ENCODE data around the gene MCM3AP. TPM values are rescaled to one million over a fixed set of nuclear protein-coding genes. Genes with fewer than 3 reads are reported as not detected.
"Not testable (repeated sequence)": the region's sequence is repeated elsewhere in the genome, so short reads cannot be mapped to it uniquely, and the experiment has no call there.

Gene MCM3AP
- total and polyA plus RNA-seq, 5 donors, result 26.0 to 62.1 (median 59.5) TPM

- H3K27ac ChIP-seq (ENCODE audit: low read length); H3K4me1 ChIP-seq (ENCODE audit: control insufficient read depth, insufficient read depth, low read length); H3K27me3 ChIP-seq (ENCODE audit: control insufficient read depth, insufficient read depth); intact Hi-C loops (cut with DNase I); H3K4me3 ChIP-seq (ENCODE audit: low read length); ATAC-seq; DNase-seq; H3K9me3 ChIP-seq (ENCODE audit: control insufficient read depth, low read length): not testable (repeated sequence)
- WGBS, result 97% methylated on average over 8 of the region's 8 CpGs
These were observed 24.8 kb upstream of the MCM3AP start for GRCh38 chr21:46310260-46310659.

- Histone ChIP-seq H3K27me3 (ENCODE audit: control insufficient read depth, insufficient read depth) (no peaks in the 10 kb centered on the region), H3K4me1 (ENCODE audit: control insufficient read depth, insufficient read depth, low read length) (no peaks in the 10 kb centered on the region), H3K4me3 (ENCODE audit: low read length) (no peak overlapping the region), H3K9me3 (ENCODE audit: control insufficient read depth, low read length) (no peaks in the 10 kb centered on the region), H3K27ac (ENCODE audit: low read length) (no peak overlapping the region)
- over 99% methylated on average over 2 of the region's 2 CpGs for WGBS
- ATAC-seq (no peak), DNase-seq (no peak)
- intact Hi-C loops (cut with DNase I), result no loop called here
These were observed 23.0 kb upstream of the MCM3AP start for GRCh38 chr21:46308431-46308830.

GRCh38 chr21:46307625-46308024 is 22.2 kb upstream of the MCM3AP start:
- 81% methylated on average over 2 of the region's 2 CpGs for WGBS
- Histone ChIP-seq H3K27ac (ENCODE audit: low read length) (no peak overlapping the region), H3K9me3 (ENCODE audit: control insufficient read depth, low read length) (no peaks in the 10 kb centered on the region), H3K27me3 (ENCODE audit: control insufficient read depth, insufficient read depth) (no peaks in the 10 kb centered on the region), H3K4me1 (ENCODE audit: control insufficient read depth, insufficient read depth, low read length) (no peaks in the 10 kb centered on the region), H3K4me3 (ENCODE audit: low read length) (no peak overlapping the region)
- DNase-seq (no peak), ATAC-seq (no peak)
- intact Hi-C loops (cut with DNase I), result no loop called here

GRCh38 chr21:46304955-46305354 is 19.5 kb upstream of the MCM3AP start:
- ATAC-seq (no peak), DNase-seq (no peak)
- intact Hi-C loops (cut with DNase I), result no loop called here
- Histone ChIP-seq H3K27me3 (ENCODE audit: control insufficient read depth, insufficient read depth) (no peaks in the 10 kb centered on the region), H3K4me1 (ENCODE audit: control insufficient read depth, insufficient read depth, low read length) (no peaks in the 10 kb centered on the region), H3K4me3 (ENCODE audit: low read length) (no peak overlapping the region), H3K27ac (ENCODE audit: low read length) (no peak overlapping the region), H3K9me3 (ENCODE audit: control insufficient read depth, low read length) (no peaks in the 10 kb centered on the region)
- WGBS, result 96% methylated on average over 11 of the region's 11 CpGs

- ATAC-seq (no peak), DNase-seq (no peak)
- no peak overlapping the region for H3K27ac ChIP-seq (ENCODE audit: low read length)
- H3K4me1 ChIP-seq (ENCODE audit: control insufficient read depth, insufficient read depth, low read length), result no peaks in the 10 kb centered on the region
- no peak overlapping the region for H3K4me3 ChIP-seq (ENCODE audit: low read length)
- intact Hi-C loops (cut with DNase I), result no loop called here
- H3K27me3 ChIP-seq (ENCODE audit: control insufficient read depth, insufficient read depth), result no peaks in the 10 kb centered on the region
- WGBS, result 88% methylated on average over 5 of the region's 5 CpGs
- no peaks in the 10 kb centered on the region for H3K9me3 ChIP-seq (ENCODE audit: control insufficient read depth, low read length)
These were observed 19.0 kb upstream of the MCM3AP start for GRCh38 chr21:46304437-46304836.

GRCh38 chr21:46301759-46302158 is 16.3 kb upstream of the MCM3AP start:
- 95% methylated on average over 14 of the region's 14 CpGs for WGBS
- intact Hi-C loops (cut with DNase I), result no loop called here
- no peak for ATAC-seq

GRCh38 chr21:46299167-46299566 is 13.8 kb upstream of the MCM3AP start:
- H3K4me1 ChIP-seq (ENCODE audit: control insufficient read depth, insufficient read depth, low read length), result no peaks in the 10 kb centered on the region
- no peak overlapping the region for H3K4me3 ChIP-seq (ENCODE audit: low read length)
- no peak for ATAC-seq
- WGBS, result 86% methylated on average over 9 of the region's 9 CpGs
- intact Hi-C loops (cut with DNase I), result no loop called here
- no peaks in the 10 kb centered on the region for H3K27me3 ChIP-seq (ENCODE audit: control insufficient read depth, insufficient read depth)
- DNase-seq, result no peak
- H3K27ac ChIP-seq (ENCODE audit: low read length), result no peak overlapping the region
- no peaks in the 10 kb centered on the region for H3K9me3 ChIP-seq (ENCODE audit: control insufficient read depth, low read length)

More at GRCh38 chr21:46301759-46302158, 16.3 kb upstream of the MCM3AP start:
- DNase-seq, result no peak
- no peak overlapping the region for H3K27ac ChIP-seq (ENCODE audit: low read length)
- H3K27me3 ChIP-seq (ENCODE audit: control insufficient read depth, insufficient read depth), result no peaks in the 10 kb centered on the region
- no peaks in the 10 kb centered on the region for H3K9me3 ChIP-seq (ENCODE audit: control insufficient read depth, low read length)
- H3K4me1 ChIP-seq (ENCODE audit: control insufficient read depth, insufficient read depth, low read length), result no peaks in the 10 kb centered on the region
- no peak overlapping the region for H3K4me3 ChIP-seq (ENCODE audit: low read length)

GRCh38 chr21:46297338-46298271 is 12.2 kb upstream of the MCM3AP start:
- peak overlapping the region; percentile 42 for H3K4me3 ChIP-seq (ENCODE audit: low read length)
- DNase-seq (peak; percentile 44 to 76 (median 72)), ATAC-seq (peak; percentile 48 to 55)
- H3K4me1 ChIP-seq (ENCODE audit: control insufficient read depth, insufficient read depth, low read length), result no peaks in the 10 kb centered on the region
- H3K9me3 ChIP-seq (ENCODE audit: control insufficient read depth, low read length), result no peaks in the 10 kb centered on the region
- H3K27ac ChIP-seq (ENCODE audit: low read length), result peak overlapping the region; percentile 5
- intact Hi-C loops (cut with DNase I), result no loop called here
- no peaks in the 10 kb centered on the region for H3K27me3 ChIP-seq (ENCODE audit: control insufficient read depth, insufficient read depth)
- WGBS, result 3% methylated on average over 84 of the region's 84 CpGs

GRCh38 chr21:46295996-46296752 is 10.8 kb upstream of the MCM3AP start:
- Histone ChIP-seq H3K4me1 (ENCODE audit: control insufficient read depth, insufficient read depth, low read length) (no peaks in the 10 kb centered on the region), H3K27ac (ENCODE audit: low read length) (peak overlapping the region; percentile 42), H3K27me3 (ENCODE audit: control insufficient read depth, insufficient read depth) (no peaks in the 10 kb centered on the region), H3K9me3 (ENCODE audit: control insufficient read depth, low read length) (no peaks in the 10 kb centered on the region), H3K4me3 (ENCODE audit: low read length) (no peak overlapping the region)
- 42% methylated on average over 29 of the region's 29 CpGs for WGBS
- DNase-seq, result peak; percentile 93 to 98 (median 95)
- intact Hi-C loops (cut with DNase I), result no loop called here
- ATAC-seq, result peak; percentile 95 to 96

GRCh38 chr21:46295177-46295770 is 9.9 kb upstream of the MCM3AP start:
- Histone ChIP-seq H3K27ac (ENCODE audit: low read length) (no peak overlapping the region), H3K9me3 (ENCODE audit: control insufficient read depth, low read length) (no peaks in the 10 kb centered on the region), H3K4me3 (ENCODE audit: low read length) (no peak overlapping the region), H3K27me3 (ENCODE audit: control insufficient read depth, insufficient read depth) (no peaks in the 10 kb centered on the region), H3K4me1 (ENCODE audit: control insufficient read depth, insufficient read depth, low read length) (no peaks in the 10 kb centered on the region)
- ATAC-seq (peak; percentile 5 to 22), DNase-seq (peak; percentile 48 to 73 (median 51))
- intact Hi-C loops (cut with DNase I), result no loop called here
- WGBS, result 39% methylated on average over 9 of the region's 9 CpGs

All from right cardiac atrium (tissue), 5 donors.